ENCODE results near the gene RAPGEF4.

The RAPGEF4 gene

GRCh38 chr2:172819943-172820342 is 84.3 kb downstream of the RAPGEF4 start:
- TF ChIP-seq CTCF (IDR thresholded peaks at IDR 0.05) = no peak
- no peaks in the 10 kb centered on the region for H3K4me1 ChIP-seq (ENCODE audit: control insufficient read depth in 1 of 2, insufficient read depth in 1 of 2, low read depth in 1 of 2, low read length in 1 of 2)
- H3K9me3 ChIP-seq = no peaks in the 10 kb centered on the region
- H3K27ac ChIP-seq = no peak overlapping the region
- peaks cover 23% of the 10 kb centered on the region for H3K27me3 ChIP-seq
- no peaks in the 10 kb centered on the region for H3K36me3 ChIP-seq
- no peak overlapping the region for H3K4me3 ChIP-seq (ENCODE audit: low read depth in 1 of 2, low read length in 1 of 2)

- TF ChIP-seq CTCF (IDR thresholded peaks at IDR 0.05) = no peak
- no peak overlapping the region for H3K4me3 ChIP-seq (ENCODE audit: low read depth in 1 of 2, low read length in 1 of 2)
- no peaks in the 10 kb centered on the region for H3K9me3 ChIP-seq
- H3K4me1 ChIP-seq (ENCODE audit: control insufficient read depth in 1 of 2, insufficient read depth in 1 of 2, low read depth in 1 of 2, low read length in 1 of 2) = no peaks in the 10 kb centered on the region
- no peaks in the 10 kb centered on the region for H3K36me3 ChIP-seq
- H3K27ac ChIP-seq = no peak overlapping the region
- H3K27me3 ChIP-seq = peaks cover 7% of the 10 kb centered on the region
These were observed 86.0 kb downstream of the RAPGEF4 start for GRCh38 chr2:172821370-172822338.

GRCh38 chr2:172822585-172822984 is 86.9 kb downstream of the RAPGEF4 start:
- Histone ChIP-seq H3K36me3 (no peaks in the 10 kb centered on the region), H3K27me3 (no peaks in the 10 kb centered on the region), H3K9me3 (no peaks in the 10 kb centered on the region), H3K4me3 (ENCODE audit: low read depth in 1 of 2, low read length in 1 of 2) (no peak overlapping the region), H3K27ac (no peak overlapping the region), H3K4me1 (ENCODE audit: control insufficient read depth in 1 of 2, insufficient read depth in 1 of 2, low read depth in 1 of 2, low read length in 1 of 2) (no peaks in the 10 kb centered on the region)
- no peak for TF ChIP-seq CTCF (IDR thresholded peaks at IDR 0.05)

GRCh38 chr2:172823261-172823850 is 87.7 kb downstream of the RAPGEF4 start:
- no peak overlapping the region for H3K27ac ChIP-seq
- no peaks in the 10 kb centered on the region for H3K36me3 ChIP-seq
- no peaks in the 10 kb centered on the region for H3K27me3 ChIP-seq
- no peaks in the 10 kb centered on the region for H3K4me1 ChIP-seq (ENCODE audit: control insufficient read depth in 1 of 2, insufficient read depth in 1 of 2, low read depth in 1 of 2, low read length in 1 of 2)
- no peak for TF ChIP-seq CTCF (IDR thresholded peaks at IDR 0.05)
- no peaks in the 10 kb centered on the region for H3K9me3 ChIP-seq
- no peak overlapping the region for H3K4me3 ChIP-seq (ENCODE audit: low read depth in 1 of 2, low read length in 1 of 2)

- TF ChIP-seq CTCF (IDR thresholded peaks at IDR 0.05) = no peak
- Histone ChIP-seq H3K4me3 (ENCODE audit: low read depth in 1 of 2, low read length in 1 of 2) (no peak overlapping the region), H3K27me3 (no peaks in the 10 kb centered on the region), H3K36me3 (no peaks in the 10 kb centered on the region), H3K4me1 (ENCODE audit: control insufficient read depth in 1 of 2, insufficient read depth in 1 of 2, low read depth in 1 of 2, low read length in 1 of 2) (no peaks in the 10 kb centered on the region), H3K9me3 (no peaks in the 10 kb centered on the region), H3K27ac (no peak overlapping the region)
These were observed 90.9 kb downstream of the RAPGEF4 start for GRCh38 chr2:172826522-172826921.
